Keratinocyte (primary cell): Measurements from ENCODE around the gene SIAH2.

ENCODE experiments used
- EZH2 ChIP-seq: IDR thresholded peaks from one replicate; pipeline ENCODE4 v1.6.1; 2012; ENCODE audit warnings: inconsistent platforms, mild to moderate bottlenecking, low read length, moderate library complexity
- TF ChIP-seq, protein P1 (sequence below), 3 experiments: IDR thresholded peaks in 1 of 3; conservative IDR thresholded peaks in 1 of 3; optimal IDR thresholded peaks in 1 of 3; 2 replicates in 2 of 3; 3 replicates in 1 of 3; pipeline versions ENCODE3 to v1.5.1; 2011; ENCODE audit warnings: low read length in 3 of 3, mild to moderate bottlenecking in 3 of 3, moderate library complexity in 2 of 3, control low read depth in 1 of 3, inconsistent platforms in 1 of 3; ENCODE audit not compliant: insufficient read depth in 2 of 3; ENCODE audit errors: extremely low read depth in 1 of 3

GRCh38 chr3:150742679-150743078 lies 20.3 kb downstream of the SIAH2 start:
- TF ChIP-seq, protein P1, sequence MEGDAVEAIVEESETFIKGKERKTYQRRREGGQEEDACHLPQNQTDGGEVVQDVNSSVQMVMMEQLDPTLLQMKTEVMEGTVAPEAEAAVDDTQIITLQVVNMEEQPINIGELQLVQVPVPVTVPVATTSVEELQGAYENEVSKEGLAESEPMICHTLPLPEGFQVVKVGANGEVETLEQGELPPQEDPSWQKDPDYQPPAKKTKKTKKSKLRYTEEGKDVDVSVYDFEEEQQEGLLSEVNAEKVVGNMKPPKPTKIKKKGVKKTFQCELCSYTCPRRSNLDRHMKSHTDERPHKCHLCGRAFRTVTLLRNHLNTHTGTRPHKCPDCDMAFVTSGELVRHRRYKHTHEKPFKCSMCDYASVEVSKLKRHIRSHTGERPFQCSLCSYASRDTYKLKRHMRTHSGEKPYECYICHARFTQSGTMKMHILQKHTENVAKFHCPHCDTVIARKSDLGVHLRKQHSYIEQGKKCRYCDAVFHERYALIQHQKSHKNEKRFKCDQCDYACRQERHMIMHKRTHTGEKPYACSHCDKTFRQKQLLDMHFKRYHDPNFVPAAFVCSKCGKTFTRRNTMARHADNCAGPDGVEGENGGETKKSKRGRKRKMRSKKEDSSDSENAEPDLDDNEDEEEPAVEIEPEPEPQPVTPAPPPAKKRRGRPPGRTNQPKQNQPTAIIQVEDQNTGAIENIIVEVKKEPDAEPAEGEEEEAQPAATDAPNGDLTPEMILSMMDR (optimal IDR thresholded peaks at IDR 0.05 in 1 of 3, IDR thresholded peaks at IDR 0.05 in 1 of 3, conservative IDR thresholded peaks at IDR 0.05 in 1 of 3; ENCODE audit: extremely low read depth in 1 of 3, insufficient read depth in 2 of 3, low read length in 3 of 3), result no peak
- no peak for TF ChIP-seq EZH2
